NT2/D1 (cell line): ENCODE data around the gene RAB1A.
"Not testable (repeated sequence)": the region's sequence is repeated elsewhere in the genome, so short reads cannot be mapped to it uniquely, and the experiment has no call there.

Experiments used
- DNase-seq: peaks from one replicate; pipeline ENCODE4 v3.0.0-alpha.2; 2011; ENCODE audit warnings: low read depth, low spot score
- H3K27me3 ChIP-seq: 2 replicates; pipeline ENCODE4 v1.6.0; 2011; ENCODE audit warnings: mild to moderate bottlenecking; ENCODE audit not compliant: insufficient read length, insufficient read depth
- H3K36me3 ChIP-seq: 2 replicates; pipeline ENCODE4 v1.6.1; 2011; ENCODE audit warnings: mild to moderate bottlenecking, low read length, mixed read lengths; ENCODE audit not compliant: insufficient read depth, insufficient read length
- H3K4me1 ChIP-seq: 2 replicates; pipeline ENCODE4 v1.5.1; 2011; ENCODE audit not compliant: insufficient read depth, insufficient read length
- H3K4me3 ChIP-seq: 2 replicates; pipeline ENCODE4 v1.5.1; 2011; ENCODE audit warnings: low read depth; ENCODE audit not compliant: insufficient read length
- H3K9ac ChIP-seq: 2 replicates; pipeline ENCODE4 v1.6.0; 2011; ENCODE audit warnings: low read depth; ENCODE audit not compliant: insufficient read length
- H3K9me3 ChIP-seq: 2 replicates; pipeline ENCODE4 v1.5.1; 2011; ENCODE audit warnings: mild to moderate bottlenecking, low read length; ENCODE audit not compliant: insufficient read depth
- SUZ12 ChIP-seq: IDR thresholded peaks from 2 replicates; pipeline ENCODE4 v1.6.1; 2011; ENCODE audit not compliant: insufficient read length, insufficient read depth; ENCODE audit errors: extremely low read depth
- YY1 ChIP-seq: IDR thresholded peaks from 2 replicates; pipeline ENCODE4 v1.6.1; 2011; ENCODE audit not compliant: insufficient read length, insufficient read depth
- ZNF274 ChIP-seq: IDR thresholded peaks from 2 replicates; pipeline ENCODE4 v1.6.1; 2011; ENCODE audit warnings: mild to moderate bottlenecking, low read depth, low read length

RAB1A gene

DNA sequence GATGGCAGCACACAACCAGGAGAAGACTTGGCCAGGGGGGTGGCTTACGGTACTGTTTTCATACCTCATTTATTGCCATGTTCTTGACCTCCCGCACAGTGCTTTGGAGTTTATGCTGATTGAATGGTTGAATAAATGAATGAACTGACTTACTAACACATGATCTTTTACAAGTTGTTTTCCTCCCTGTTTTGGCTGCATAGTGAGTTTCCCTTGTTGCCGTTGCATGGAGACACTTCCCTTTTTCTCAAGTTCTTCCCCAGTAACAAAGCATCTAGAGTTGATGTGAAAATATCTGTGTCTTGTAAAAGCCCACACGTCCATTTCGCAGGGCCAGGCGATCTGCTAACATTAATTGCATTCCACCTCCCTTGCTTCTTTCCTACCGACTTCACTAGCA lies 35.7 kb upstream of the RAB1A start:
- no peaks in the 10 kb centered on the region for H3K36me3 ChIP-seq
- no peak overlapping the region for H3K4me3 ChIP-seq
- TF ChIP-seq YY1: no peak
- TF ChIP-seq SUZ12: no peak
- TF ChIP-seq ZNF274: no peak
- DNase-seq: no peak
- no peaks in the 10 kb centered on the region for H3K27me3 ChIP-seq
- no peak overlapping the region for H3K9ac ChIP-seq
- H3K4me1 ChIP-seq: no peaks in the 10 kb centered on the region
- no peaks in the 10 kb centered on the region for H3K9me3 ChIP-seq

- H3K36me3 ChIP-seq: no peaks in the 10 kb centered on the region
- DNase-seq: no peak
- H3K27me3 ChIP-seq: no peaks in the 10 kb centered on the region
- no peaks in the 10 kb centered on the region for H3K4me1 ChIP-seq
- H3K9me3 ChIP-seq: no peaks in the 10 kb centered on the region
- TF ChIP-seq ZNF274 (no peak), SUZ12 (no peak), YY1 (no peak)
- H3K9ac ChIP-seq: no peak overlapping the region
- no peak overlapping the region for H3K4me3 ChIP-seq
Measured at GRCh38 chr2:65164426-65164891, 34.6 kb upstream of the RAB1A start.

DNA sequence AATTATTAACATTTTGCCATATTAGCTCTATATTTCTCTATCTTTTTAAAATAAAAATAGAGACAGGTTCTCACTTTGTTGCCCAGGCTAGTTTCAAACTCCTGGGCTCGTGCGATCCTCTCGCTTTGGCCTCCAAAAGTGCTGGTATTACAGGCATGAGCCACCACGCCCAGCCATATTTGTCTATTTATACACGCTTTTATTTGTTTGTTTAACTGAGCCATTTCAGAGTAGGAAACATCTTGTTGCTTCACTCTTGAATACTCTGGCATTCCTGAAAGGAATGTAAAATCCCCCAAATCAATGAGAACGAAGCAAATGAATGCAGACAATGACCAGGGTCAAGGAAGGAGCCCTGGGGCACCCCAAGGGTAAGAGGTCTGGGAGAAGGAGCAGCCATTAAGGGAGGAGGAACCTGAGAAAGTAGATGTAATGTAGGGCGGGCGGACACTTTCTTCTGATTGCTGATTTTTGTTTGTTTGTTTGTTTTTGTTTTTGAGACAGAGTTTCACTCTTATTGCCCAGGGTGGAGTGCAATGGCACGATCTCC lies 31.7 kb upstream of the RAB1A start:
- DNase-seq: peak; percentile 9
- H3K36me3 ChIP-seq: no peaks in the 10 kb centered on the region
- no peak for TF ChIP-seq SUZ12
- no peak for TF ChIP-seq YY1
- TF ChIP-seq ZNF274: no peak
- H3K4me3 ChIP-seq: no peak overlapping the region
- H3K9me3 ChIP-seq: no peaks in the 10 kb centered on the region
- H3K4me1 ChIP-seq: no peaks in the 10 kb centered on the region
- no peaks in the 10 kb centered on the region for H3K27me3 ChIP-seq
- H3K9ac ChIP-seq: no peak overlapping the region

- no peak overlapping the region for H3K4me3 ChIP-seq
- no peaks in the 10 kb centered on the region for H3K4me1 ChIP-seq
- DNase-seq: no peak
- H3K27me3 ChIP-seq: no peaks in the 10 kb centered on the region
- no peaks in the 10 kb centered on the region for H3K9me3 ChIP-seq
- H3K9ac ChIP-seq: no peak overlapping the region
- no peaks in the 10 kb centered on the region for H3K36me3 ChIP-seq
- TF ChIP-seq SUZ12 (no peak), YY1 (no peak), ZNF274 (no peak)
Measured at GRCh38 chr2:65159906-65160305, 30.0 kb upstream of the RAB1A start.

DNA sequence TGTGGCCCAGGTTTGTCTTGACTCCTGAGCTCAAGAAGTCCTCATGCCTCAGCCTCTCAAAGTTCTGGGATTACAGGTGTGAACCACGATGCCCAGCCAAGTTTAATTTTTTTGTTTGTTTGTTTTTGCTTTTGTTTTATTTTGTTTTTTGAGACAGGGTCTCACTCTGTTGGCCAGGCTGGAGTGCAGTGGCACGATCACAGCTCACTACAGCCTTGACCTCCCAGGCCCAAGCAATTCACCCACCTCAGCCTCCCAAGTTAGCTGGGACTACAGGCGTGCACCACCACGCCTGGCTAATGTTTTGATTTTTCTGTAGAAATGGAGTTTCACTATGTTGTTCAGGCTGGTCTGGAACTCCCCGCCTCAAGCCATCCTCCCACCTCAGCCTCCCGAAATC lies 29.4 kb upstream of the RAB1A start:
- TF ChIP-seq YY1 (no peak), SUZ12 (no peak), ZNF274 (no peak)
- Histone ChIP-seq H3K9ac (no peak overlapping the region), H3K9me3 (no peaks in the 10 kb centered on the region), H3K4me3 (no peak overlapping the region), H3K36me3 (no peaks in the 10 kb centered on the region), H3K27me3 (no peaks in the 10 kb centered on the region), H3K4me1 (no peaks in the 10 kb centered on the region)
- no peak for DNase-seq

DNA sequence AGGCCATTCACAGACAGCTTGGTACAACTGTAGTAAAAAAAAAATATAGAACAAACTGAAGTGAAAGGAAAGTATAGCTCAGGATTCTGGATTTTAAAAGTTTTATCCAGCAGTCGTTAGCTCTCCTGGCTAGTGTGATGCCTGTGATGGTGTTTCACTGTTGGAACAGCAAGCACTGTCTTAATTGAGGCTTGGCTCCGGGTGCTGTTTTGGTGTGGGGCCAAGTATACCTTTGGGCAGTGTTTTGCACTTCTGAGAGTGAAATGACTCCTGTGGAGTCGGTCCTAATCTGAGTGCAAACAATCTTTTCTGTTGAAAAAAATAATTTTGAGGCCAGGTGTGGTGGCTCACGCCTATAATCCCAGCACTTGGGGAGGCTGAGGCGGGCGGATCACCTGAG lies 28.7 kb upstream of the RAB1A start:
- no peaks in the 10 kb centered on the region for H3K27me3 ChIP-seq
- H3K4me3 ChIP-seq: no peak overlapping the region
- no peaks in the 10 kb centered on the region for H3K4me1 ChIP-seq
- H3K36me3 ChIP-seq: no peaks in the 10 kb centered on the region
- no peaks in the 10 kb centered on the region for H3K9me3 ChIP-seq
- no peak for TF ChIP-seq YY1
- no peak for TF ChIP-seq ZNF274
- no peak for TF ChIP-seq SUZ12
- H3K9ac ChIP-seq: no peak overlapping the region
- DNase-seq: no peak

- H3K27me3 ChIP-seq, H3K4me1 ChIP-seq, H3K36me3 ChIP-seq, H3K9me3 ChIP-seq, H3K4me3 ChIP-seq, DNase-seq, H3K9ac ChIP-seq: not testable (repeated sequence)
Measured at GRCh38 chr2:65157856-65158255, 27.9 kb upstream of the RAB1A start.

DNA sequence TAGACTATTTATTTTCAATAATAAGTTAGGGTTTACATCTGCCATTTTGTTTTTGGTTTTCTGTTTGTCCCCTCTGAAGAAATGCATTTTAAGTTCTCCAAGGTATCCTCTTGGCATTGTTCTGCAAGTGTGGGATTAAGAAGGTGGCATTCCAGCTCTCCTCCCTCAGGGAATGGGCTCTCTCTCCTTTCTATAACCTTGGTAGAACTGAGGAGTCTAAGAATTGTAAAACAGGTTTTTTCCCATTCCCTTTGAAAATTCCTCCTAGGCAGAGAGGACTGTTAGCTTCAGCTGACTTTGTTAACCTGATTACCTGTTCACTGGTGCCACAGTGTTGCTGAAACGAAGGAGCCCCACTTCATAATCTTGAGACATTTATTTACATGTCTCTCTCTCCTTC lies 26.1 kb upstream of the RAB1A start:
- Histone ChIP-seq H3K27me3 (no peaks in the 10 kb centered on the region), H3K9me3 (no peaks in the 10 kb centered on the region), H3K4me3 (no peak overlapping the region), H3K36me3 (no peaks in the 10 kb centered on the region), H3K9ac (no peak overlapping the region), H3K4me1 (no peaks in the 10 kb centered on the region)
- no peak for DNase-seq
- TF ChIP-seq ZNF274 (no peak), YY1 (no peak), SUZ12 (no peak)
